ENCODE results near the gene IGLON5. TPM values are rescaled to one million over a fixed set of nuclear protein-coding genes. Genes with fewer than 3 reads are reported as not detected.

Gene IGLON5
- total and polyA plus RNA-seq, 8 donors = 1.0 to 4.1 (median 2.3) TPM; not detected in 2

DNA sequence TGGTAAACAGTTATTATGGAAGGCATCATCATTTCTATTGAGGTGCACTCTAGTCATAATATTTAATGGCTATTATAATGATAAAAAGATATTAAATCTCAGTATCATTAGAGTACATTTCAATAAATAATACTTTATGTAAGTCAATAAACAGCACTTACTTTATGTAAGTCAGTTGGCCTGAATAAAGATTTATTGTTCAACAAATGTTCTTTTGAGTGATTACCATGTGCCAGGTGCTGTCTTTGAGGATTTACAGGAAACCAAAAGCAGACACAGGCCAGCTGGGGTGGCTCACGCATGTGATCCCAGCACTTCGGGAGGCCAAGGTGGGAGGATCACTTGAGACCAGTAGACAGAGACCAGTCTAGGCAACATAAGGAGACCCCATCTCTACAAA lies 66.0 kb downstream of the IGLON5 start:
- peaks cover 0 to 28% of the 10 kb centered on the region in 2 donors for H3K4me1 ChIP-seq
- H3K4me3 ChIP-seq = no peak overlapping the region
- ATAC-seq (no peak), DNase-seq (no peak)
- intact Hi-C loops (cut with DNase I) = no loop called here
- peaks cover 0 to 6% of the 10 kb centered on the region in 2 donors for H3K9me3 ChIP-seq
- no peaks in the 10 kb centered on the region for H3K36me3 ChIP-seq
- H3K27ac ChIP-seq = no peak overlapping the region
- H3K27me3 ChIP-seq = no peaks in the 10 kb centered on the region
- TF ChIP-seq, protein P1, sequence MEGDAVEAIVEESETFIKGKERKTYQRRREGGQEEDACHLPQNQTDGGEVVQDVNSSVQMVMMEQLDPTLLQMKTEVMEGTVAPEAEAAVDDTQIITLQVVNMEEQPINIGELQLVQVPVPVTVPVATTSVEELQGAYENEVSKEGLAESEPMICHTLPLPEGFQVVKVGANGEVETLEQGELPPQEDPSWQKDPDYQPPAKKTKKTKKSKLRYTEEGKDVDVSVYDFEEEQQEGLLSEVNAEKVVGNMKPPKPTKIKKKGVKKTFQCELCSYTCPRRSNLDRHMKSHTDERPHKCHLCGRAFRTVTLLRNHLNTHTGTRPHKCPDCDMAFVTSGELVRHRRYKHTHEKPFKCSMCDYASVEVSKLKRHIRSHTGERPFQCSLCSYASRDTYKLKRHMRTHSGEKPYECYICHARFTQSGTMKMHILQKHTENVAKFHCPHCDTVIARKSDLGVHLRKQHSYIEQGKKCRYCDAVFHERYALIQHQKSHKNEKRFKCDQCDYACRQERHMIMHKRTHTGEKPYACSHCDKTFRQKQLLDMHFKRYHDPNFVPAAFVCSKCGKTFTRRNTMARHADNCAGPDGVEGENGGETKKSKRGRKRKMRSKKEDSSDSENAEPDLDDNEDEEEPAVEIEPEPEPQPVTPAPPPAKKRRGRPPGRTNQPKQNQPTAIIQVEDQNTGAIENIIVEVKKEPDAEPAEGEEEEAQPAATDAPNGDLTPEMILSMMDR (IDR thresholded peaks at IDR 0.05) = no peak

DNA sequence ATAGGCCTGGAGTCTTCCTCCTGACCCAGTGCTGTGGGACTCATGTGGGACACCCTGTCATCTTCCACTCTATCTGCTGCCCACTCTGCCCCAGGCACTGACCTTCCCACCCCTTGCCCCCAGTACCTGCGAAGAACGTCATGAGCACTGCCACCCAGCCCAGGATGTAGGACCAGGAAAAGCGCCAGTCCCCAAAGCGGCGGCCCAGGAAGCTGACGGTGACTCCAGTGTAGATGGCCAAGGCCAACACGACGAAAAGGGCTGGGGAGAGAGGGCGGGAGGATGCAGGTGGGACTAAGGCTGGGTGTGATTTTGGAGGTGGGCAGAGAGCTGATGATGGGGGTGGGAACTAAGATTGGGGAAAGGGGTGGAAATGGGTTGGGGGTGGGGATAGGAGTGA lies 68.9 kb downstream of the IGLON5 start:
- no peak for ATAC-seq
- Histone ChIP-seq H3K9me3 (peaks cover 0 to 6% of the 10 kb centered on the region in 2 donors), H3K27ac (no peak overlapping the region), H3K4me3 (no peak overlapping the region), H3K27me3 (no peaks in the 10 kb centered on the region), H3K4me1 (peaks cover 0 to 5% of the 10 kb centered on the region in 2 donors), H3K36me3 (no peaks in the 10 kb centered on the region)
- no peak for DNase-seq
- intact Hi-C loops (cut with DNase I) = no loop called here
- TF ChIP-seq, protein P1 (IDR thresholded peaks at IDR 0.05) = no peak

Other genes with a start within 250 kb of the IGLON5 start
- 1 to 10 TPM in 1 of 2 donors, under 1 TPM in 1; 0.38 to 1.8 TPM for gene KLK13, start 246.6 kb upstream of the IGLON5 start, total RNA-seq
- under 1 TPM; 0.16 to 0.56 (median 0.22) TPM for gene KLK13, start 246.6 kb upstream of the IGLON5 start, polyA plus RNA-seq (ENCODE audit: insufficient read length in 6 of 6)
- gene KLK14, start 228.8 kb upstream of the IGLON5 start, total RNA-seq = under 1 TPM; 0.26 to 0.37 TPM
- gene KLK14, start 228.8 kb upstream of the IGLON5 start, polyA plus RNA-seq (ENCODE audit: insufficient read length in 6 of 6) = under 1 TPM in 4 of 6 donors, not detected in 2; 0.17 to 0.45 (median 0.23) TPM
- 1 to 10 TPM; 7.4 to 9.9 TPM for gene CTU1, start 203.2 kb upstream of the IGLON5 start, total RNA-seq
- 1 to 10 TPM; 1.6 to 3.7 (median 2.3) TPM for gene CTU1, start 203.2 kb upstream of the IGLON5 start, polyA plus RNA-seq (ENCODE audit: insufficient read length in 6 of 6)
- 10 to 100 TPM in 1 of 2 donors, 1 to 10 TPM in 1; 8.0 to 46.5 TPM for gene SIGLEC9, start 186.7 kb upstream of the IGLON5 start, total RNA-seq
- 1 to 10 TPM in 3 of 6 donors, under 1 TPM in 3; 0.63 to 1.7 (median 1.1) TPM for gene SIGLEC9, start 186.7 kb upstream of the IGLON5 start, polyA plus RNA-seq (ENCODE audit: insufficient read length in 6 of 6)
- gene SIGLEC7, start 169.3 kb upstream of the IGLON5 start, total RNA-seq = 10 to 100 TPM in 1 of 2 donors, 1 to 10 TPM in 1; 7.3 to 10.4 TPM
- under 1 TPM; 0.63 to 0.91 (median 0.76) TPM for gene SIGLEC7, start 169.3 kb upstream of the IGLON5 start, polyA plus RNA-seq (ENCODE audit: insufficient read length in 6 of 6)
- 10 to 100 TPM; 15.7 to 26.4 TPM for gene CD33, start 86.6 kb upstream of the IGLON5 start, total RNA-seq
- 1 to 10 TPM; 3.3 to 4.5 (median 4.1) TPM for gene CD33, start 86.6 kb upstream of the IGLON5 start, polyA plus RNA-seq (ENCODE audit: insufficient read length in 6 of 6)
- not detected for gene SIGLECL1, start 60.6 kb upstream of the IGLON5 start, total RNA-seq
- gene SIGLECL1, start 60.6 kb upstream of the IGLON5 start, polyA plus RNA-seq (ENCODE audit: insufficient read length in 6 of 6) = not detected
- gene VSIG10L, start 30.5 kb downstream of the IGLON5 start, total RNA-seq = 1 to 10 TPM; 3.5 to 4.1 TPM
- gene VSIG10L, start 30.5 kb downstream of the IGLON5 start, polyA plus RNA-seq (ENCODE audit: insufficient read length in 6 of 6) = 1 to 10 TPM; 3.5 to 5.2 (median 3.7) TPM
- gene ETFB, start 54.7 kb downstream of the IGLON5 start, total RNA-seq = 10 to 100 TPM; 72.4 to 89.6 TPM
- gene ETFB, start 54.7 kb downstream of the IGLON5 start, polyA plus RNA-seq (ENCODE audit: insufficient read length in 6 of 6) = 10 to 100 TPM; 41.5 to 51.1 (median 45.9) TPM
- 1 to 10 TPM; 1.4 to 1.6 TPM for gene CLDND2, start 57.4 kb downstream of the IGLON5 start, total RNA-seq
- 1 to 10 TPM in 5 of 6 donors, under 1 TPM in 1; 0.92 to 1.9 (median 1.4) TPM for gene CLDND2, start 57.4 kb downstream of the IGLON5 start, polyA plus RNA-seq (ENCODE audit: insufficient read length in 6 of 6)
- 10 to 100 TPM; 15.2 to 50.1 TPM for gene NKG7, start 61.0 kb downstream of the IGLON5 start, total RNA-seq
- gene NKG7, start 61.0 kb downstream of the IGLON5 start, polyA plus RNA-seq (ENCODE audit: insufficient read length in 6 of 6) = 1 to 10 TPM; 2.8 to 7.6 (median 5.2) TPM
- gene LIM2, start 76.3 kb downstream of the IGLON5 start, total RNA-seq = not detected
- gene LIM2, start 76.3 kb downstream of the IGLON5 start, polyA plus RNA-seq (ENCODE audit: insufficient read length in 6 of 6) = not detected
- under 1 TPM in 1 of 2 donors, not detected in 1; 0.29 TPM for gene C19orf84, start 78.9 kb downstream of the IGLON5 start, total RNA-seq
- under 1 TPM in 3 of 6 donors, not detected in 3; 0.25 to 0.34 (median 0.29) TPM for gene C19orf84, start 78.9 kb downstream of the IGLON5 start, polyA plus RNA-seq (ENCODE audit: insufficient read length in 6 of 6)
- gene SIGLEC10, start 106.0 kb downstream of the IGLON5 start, total RNA-seq = 100 to 1,000 TPM in 1 of 2 donors, 1 to 10 TPM in 1; 5.2 to 119 TPM
- 1 to 10 TPM; 1.3 to 2.1 (median 1.5) TPM for gene SIGLEC10, start 106.0 kb downstream of the IGLON5 start, polyA plus RNA-seq (ENCODE audit: insufficient read length in 6 of 6)
- gene SIGLEC8, start 146.8 kb downstream of the IGLON5 start, total RNA-seq = under 1 TPM; 0.87 to 0.99 TPM
- under 1 TPM in 2 of 6 donors, not detected in 4; 0.04 to 0.06 TPM for gene SIGLEC8, start 146.8 kb downstream of the IGLON5 start, polyA plus RNA-seq (ENCODE audit: insufficient read length in 6 of 6)
- gene CEACAM18, start 166.9 kb downstream of the IGLON5 start, total RNA-seq = not detected
- not detected for gene CEACAM18, start 166.9 kb downstream of the IGLON5 start, polyA plus RNA-seq (ENCODE audit: insufficient read length in 6 of 6)
- gene SIGLEC12, start 190.2 kb downstream of the IGLON5 start, total RNA-seq = 1 to 10 TPM; 1.3 to 1.9 TPM
- gene SIGLEC12, start 190.2 kb downstream of the IGLON5 start, polyA plus RNA-seq (ENCODE audit: insufficient read length in 6 of 6) = under 1 TPM in 3 of 6 donors, not detected in 3; 0.10 to 0.39 (median 0.34) TPM
- gene SIGLEC6, start 220.0 kb downstream of the IGLON5 start, total RNA-seq = 1 to 10 TPM; 1.0 to 3.2 TPM
- gene SIGLEC6, start 220.0 kb downstream of the IGLON5 start, polyA plus RNA-seq (ENCODE audit: insufficient read length in 6 of 6) = under 1 TPM in 5 of 6 donors, not detected in 1; 0.10 to 0.42 (median 0.24) TPM

Data from left lung (tissue), 10 donors.